NT2/D1 (cell line): ENCODE data around the gene ADGRD1.
"Not testable (repeated sequence)": the region's sequence is repeated elsewhere in the genome, so short reads cannot be mapped to it uniquely, and the experiment has no call there.

ENCODE experiments used
- DNase-seq: peaks from one replicate; pipeline ENCODE4 v3.0.0-alpha.2; 2011; ENCODE audit warnings: low read depth, low spot score
- H3K27me3 ChIP-seq: 2 replicates; pipeline ENCODE4 v1.6.0; 2011; ENCODE audit warnings: mild to moderate bottlenecking; ENCODE audit not compliant: insufficient read length, insufficient read depth
- H3K36me3 ChIP-seq: 2 replicates; pipeline ENCODE4 v1.6.1; 2011; ENCODE audit warnings: mild to moderate bottlenecking, low read length, mixed read lengths; ENCODE audit not compliant: insufficient read depth, insufficient read length
- H3K4me1 ChIP-seq: 2 replicates; pipeline ENCODE4 v1.5.1; 2011; ENCODE audit not compliant: insufficient read depth, insufficient read length
- H3K4me3 ChIP-seq: 2 replicates; pipeline ENCODE4 v1.5.1; 2011; ENCODE audit warnings: low read depth; ENCODE audit not compliant: insufficient read length
- H3K9ac ChIP-seq: 2 replicates; pipeline ENCODE4 v1.6.0; 2011; ENCODE audit warnings: low read depth; ENCODE audit not compliant: insufficient read length
- H3K9me3 ChIP-seq: 2 replicates; pipeline ENCODE4 v1.5.1; 2011; ENCODE audit warnings: mild to moderate bottlenecking, low read length; ENCODE audit not compliant: insufficient read depth
- SUZ12 ChIP-seq: IDR thresholded peaks from 2 replicates; pipeline ENCODE4 v1.6.1; 2011; ENCODE audit not compliant: insufficient read length, insufficient read depth; ENCODE audit errors: extremely low read depth
- YY1 ChIP-seq: IDR thresholded peaks from 2 replicates; pipeline ENCODE4 v1.6.1; 2011; ENCODE audit not compliant: insufficient read length, insufficient read depth
- ZNF274 ChIP-seq: IDR thresholded peaks from 2 replicates; pipeline ENCODE4 v1.6.1; 2011; ENCODE audit warnings: mild to moderate bottlenecking, low read depth, low read length

ADGRD1 gene

DNA sequence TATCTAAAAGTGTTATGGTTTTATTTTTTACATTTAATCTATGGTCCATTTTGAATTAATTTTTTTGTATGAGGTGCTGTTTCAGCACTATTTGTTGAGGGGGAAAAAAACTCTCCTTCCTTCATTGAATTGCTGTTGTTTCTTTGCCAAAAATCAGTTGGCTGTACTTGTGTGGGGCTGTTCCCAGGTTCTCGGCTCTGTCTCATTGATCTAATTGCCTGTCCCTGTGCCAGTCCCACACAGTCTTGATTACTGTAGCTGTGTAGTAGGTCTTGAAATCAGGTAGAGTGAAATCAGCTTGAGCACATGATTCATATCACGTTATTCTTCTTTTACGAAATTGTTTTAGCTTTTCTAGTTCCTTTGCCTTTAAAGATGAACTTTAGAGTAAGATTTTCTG lies 109.7 kb downstream of the ADGRD1 start:
- H3K4me1 ChIP-seq = no peaks in the 10 kb centered on the region
- no peaks in the 10 kb centered on the region for H3K27me3 ChIP-seq
- no peak overlapping the region for H3K9ac ChIP-seq
- no peaks in the 10 kb centered on the region for H3K9me3 ChIP-seq
- no peak for TF ChIP-seq YY1
- no peak for TF ChIP-seq SUZ12
- TF ChIP-seq ZNF274 = no peak
- no peak overlapping the region for H3K4me3 ChIP-seq
- H3K36me3 ChIP-seq = no peaks in the 10 kb centered on the region
- DNase-seq = no peak

DNA sequence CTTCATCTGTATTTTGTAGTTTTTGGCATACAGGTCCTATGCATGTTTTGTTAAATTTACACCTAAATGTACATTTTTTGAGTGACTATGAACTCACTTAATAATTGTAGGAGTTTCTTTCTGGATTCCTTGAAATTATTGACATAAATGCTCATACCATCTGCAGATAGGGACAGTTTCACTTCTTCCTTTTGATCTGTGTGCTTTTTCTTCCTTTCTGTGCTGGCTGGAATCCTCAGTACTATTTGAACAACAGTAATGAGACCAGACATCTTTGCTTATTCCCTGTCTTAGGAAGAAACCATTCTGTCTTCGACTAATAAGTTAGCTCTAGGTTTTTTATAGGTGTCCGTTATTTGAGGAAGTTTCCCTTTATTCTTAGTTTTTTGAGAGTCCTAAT lies 110.3 kb downstream of the ADGRD1 start:
- TF ChIP-seq ZNF274 (no peak), SUZ12 (no peak), YY1 (no peak)

DNA sequence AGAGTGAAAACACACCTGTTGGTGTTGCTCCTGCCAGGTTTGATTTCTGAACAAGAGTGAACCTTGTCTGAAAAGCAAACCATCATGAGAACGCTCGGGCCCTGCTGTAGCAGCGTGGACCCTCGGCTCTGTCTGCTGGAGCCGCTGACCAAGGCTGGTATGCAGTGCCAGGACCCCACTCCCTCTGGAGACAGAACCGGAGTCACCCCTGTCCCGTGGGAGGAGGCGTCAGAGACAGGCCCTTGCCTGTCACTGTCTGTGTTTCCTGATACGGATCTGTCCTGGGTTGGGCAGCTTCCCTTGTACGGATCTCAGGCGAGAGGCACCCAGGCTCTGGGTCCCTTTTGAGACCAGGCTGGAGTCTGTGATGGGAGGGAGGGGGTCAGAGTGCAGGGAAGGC lies 111.6 kb downstream of the ADGRD1 start:
- H3K9ac ChIP-seq = no peak overlapping the region
- H3K9me3 ChIP-seq = no peaks in the 10 kb centered on the region
- H3K4me1 ChIP-seq = no peaks in the 10 kb centered on the region
- no peak for DNase-seq
- H3K36me3 ChIP-seq = no peaks in the 10 kb centered on the region
- TF ChIP-seq YY1 = no peak
- no peak for TF ChIP-seq SUZ12
- no peak for TF ChIP-seq ZNF274
- H3K27me3 ChIP-seq = no peaks in the 10 kb centered on the region
- H3K4me3 ChIP-seq = no peak overlapping the region

More for the DNA sequence above, 110.3 kb downstream of the ADGRD1 start:
- H3K36me3 ChIP-seq = no peaks in the 10 kb centered on the region
- DNase-seq = no peak
- H3K4me3 ChIP-seq = no peak overlapping the region
- H3K27me3 ChIP-seq = no peaks in the 10 kb centered on the region
- no peaks in the 10 kb centered on the region for H3K4me1 ChIP-seq
- H3K9ac ChIP-seq = no peak overlapping the region
- H3K9me3 ChIP-seq = no peaks in the 10 kb centered on the region

DNA sequence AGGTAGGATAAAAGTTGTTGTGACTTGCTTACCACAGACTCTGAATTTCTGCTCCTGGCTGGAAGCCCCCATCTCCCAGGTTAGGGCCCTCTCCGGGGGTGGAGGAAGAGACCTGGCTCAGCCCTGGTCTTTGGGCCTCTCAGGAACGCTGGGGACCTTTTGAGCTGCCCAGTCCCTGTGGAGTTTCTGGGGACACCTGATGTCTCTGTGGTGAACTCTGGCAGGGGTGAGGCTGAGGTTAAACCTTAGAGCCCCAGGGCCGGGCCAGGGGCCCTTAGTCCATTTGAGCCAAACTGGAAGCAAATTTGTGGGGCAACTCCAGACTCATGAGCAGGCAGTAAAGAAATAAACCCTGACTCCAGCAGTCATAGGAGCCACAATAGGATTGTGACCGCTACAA lies 112.1 kb downstream of the ADGRD1 start:
- Histone ChIP-seq H3K9me3 (peaks cover 2% of the 10 kb centered on the region; the same call in 1 of the 2 replicates), H3K4me3 (no peak overlapping the region), H3K4me1 (no peaks in the 10 kb centered on the region), H3K36me3 (no peaks in the 10 kb centered on the region), H3K27me3 (no peaks in the 10 kb centered on the region), H3K9ac (no peak overlapping the region)
- TF ChIP-seq YY1 (no peak), ZNF274 (no peak), SUZ12 (no peak)
- DNase-seq = no peak

DNA sequence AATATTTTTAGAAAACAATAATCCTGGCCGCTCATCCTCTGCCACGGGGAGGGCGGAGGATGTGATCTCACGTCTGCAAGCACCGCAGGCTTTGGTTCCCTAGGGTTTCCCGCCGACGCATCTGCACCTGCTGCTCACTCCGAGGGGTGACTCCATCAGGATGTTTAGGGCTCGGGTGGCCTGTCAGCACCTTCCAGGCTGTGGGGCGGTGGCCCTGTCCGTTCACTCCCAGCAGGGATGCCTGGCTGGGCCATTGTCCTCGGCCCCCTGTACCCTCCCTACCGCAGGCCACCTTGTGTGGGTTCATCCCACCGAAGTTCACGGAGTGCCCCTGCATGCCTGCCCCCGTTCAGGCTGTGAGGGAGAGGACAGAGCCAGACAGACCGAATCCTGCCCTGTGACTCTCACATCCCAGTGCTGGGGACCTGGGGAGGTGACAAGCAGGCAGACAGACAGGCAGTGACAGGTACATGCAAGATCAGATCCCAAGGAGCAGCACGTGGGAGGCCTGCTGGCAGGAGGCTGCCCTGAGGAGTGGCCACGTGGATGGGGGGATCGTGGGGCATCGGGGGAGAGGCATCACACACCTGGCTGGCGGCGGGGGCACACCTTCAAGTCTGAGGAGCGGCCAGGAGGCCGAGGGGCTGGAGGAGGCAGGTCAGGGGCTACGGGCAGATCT lies 112.6 kb downstream of the ADGRD1 start:
- Histone ChIP-seq H3K4me3 (no peak overlapping the region), H3K36me3 (no peaks in the 10 kb centered on the region), H3K27me3 (no peaks in the 10 kb centered on the region), H3K9ac (no peak overlapping the region), H3K4me1 (no peaks in the 10 kb centered on the region), H3K9me3 (peaks cover 8% of the 10 kb centered on the region; the same call in 1 of the 2 replicates)
- no peak for DNase-seq
- TF ChIP-seq ZNF274 = no peak
- TF ChIP-seq YY1 = no peak
- TF ChIP-seq SUZ12 = no peak

DNA sequence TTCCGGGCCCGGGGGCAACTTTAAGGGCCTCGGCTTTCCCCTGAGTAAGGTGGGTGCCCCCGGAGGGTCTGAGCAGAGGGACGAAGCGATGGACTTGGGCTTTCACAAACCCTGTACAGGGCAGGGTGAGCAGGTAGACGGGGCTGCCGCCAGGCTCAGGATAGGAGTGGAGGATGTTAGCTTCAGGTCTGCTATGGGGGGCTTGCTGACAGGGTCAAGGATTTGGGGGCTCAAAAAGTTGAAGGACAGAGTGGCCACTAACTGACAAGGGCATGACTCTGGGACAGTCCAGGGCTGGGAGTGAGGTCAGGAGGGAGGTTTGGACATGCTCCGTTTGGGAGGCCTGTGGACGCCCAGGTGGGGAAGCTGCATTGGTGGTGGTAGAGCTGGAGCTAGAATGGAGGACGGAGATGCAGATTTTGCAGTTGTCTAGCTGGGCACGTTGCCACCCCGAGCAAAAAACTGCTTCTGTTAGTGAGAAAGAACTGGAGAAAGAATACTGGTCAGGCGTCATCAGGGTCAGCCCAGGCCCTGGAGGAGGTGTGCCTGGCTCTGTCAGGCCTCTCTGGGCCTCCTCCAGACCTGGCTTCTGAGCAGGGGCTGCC lies 113.3 kb downstream of the ADGRD1 start:
- H3K9ac ChIP-seq = no peak overlapping the region
- DNase-seq = no peak
- H3K4me3 ChIP-seq = no peak overlapping the region

DNA sequence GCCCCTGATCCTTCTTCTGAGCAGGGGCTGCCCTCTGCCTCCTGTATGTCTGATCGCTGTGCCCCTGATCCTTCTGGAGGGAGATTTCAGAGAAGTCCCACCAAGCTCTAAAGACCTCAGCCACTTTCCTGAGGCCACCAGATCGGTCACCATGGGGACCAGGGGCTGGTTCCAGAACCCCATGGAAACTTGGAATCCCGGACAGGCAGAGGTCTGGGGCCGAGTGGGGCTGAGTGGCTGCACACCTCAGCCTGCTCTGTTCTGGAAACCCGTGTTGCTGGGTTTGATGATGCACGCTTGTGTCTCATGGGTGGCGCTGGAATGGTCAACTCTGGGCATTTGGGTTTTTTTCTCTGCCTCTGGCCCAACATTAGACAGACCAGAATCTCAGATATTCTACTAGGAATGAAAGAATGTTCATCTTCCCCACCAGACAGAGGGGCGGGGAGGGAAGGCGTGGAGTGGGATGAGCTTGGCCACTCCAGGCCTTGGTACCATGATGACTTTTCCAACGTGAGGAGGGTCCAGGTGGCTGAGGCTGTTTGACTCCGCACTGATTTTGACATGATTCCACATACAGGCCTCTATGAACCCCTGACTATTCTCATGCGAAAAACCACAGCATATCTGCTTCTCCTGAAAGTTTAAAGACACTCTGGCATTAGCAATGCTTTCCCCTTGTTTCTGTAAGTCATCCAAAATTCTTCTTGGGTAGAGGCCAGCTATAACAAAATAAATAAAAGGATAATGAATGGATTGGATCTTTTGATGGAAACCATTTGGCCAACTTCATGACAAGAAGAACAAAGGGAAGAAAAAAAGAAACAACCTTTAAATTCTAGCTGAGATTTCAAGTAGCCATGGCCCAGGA lies 114.5 kb downstream of the ADGRD1 start:
- TF ChIP-seq YY1 (no peak), ZNF274 (no peak), SUZ12 (no peak)
- DNase-seq = no peak
- H3K4me3 ChIP-seq = no peak overlapping the region
- H3K27me3 ChIP-seq = no peaks in the 10 kb centered on the region
- peaks cover 18% of the 10 kb centered on the region; the same call in 1 of the 2 replicates for H3K9me3 ChIP-seq
- no peaks in the 10 kb centered on the region for H3K4me1 ChIP-seq
- H3K36me3 ChIP-seq = no peaks in the 10 kb centered on the region
- H3K9ac ChIP-seq = no peak overlapping the region

More for the DNA sequence above, 113.3 kb downstream of the ADGRD1 start:
- H3K36me3 ChIP-seq = no peaks in the 10 kb centered on the region
- H3K27me3 ChIP-seq = no peaks in the 10 kb centered on the region
- peaks cover 9% of the 10 kb centered on the region; the same call in 1 of the 2 replicates for H3K9me3 ChIP-seq
- TF ChIP-seq YY1 = no peak
- TF ChIP-seq ZNF274 = no peak
- no peak for TF ChIP-seq SUZ12
- H3K4me1 ChIP-seq = no peaks in the 10 kb centered on the region

DNA sequence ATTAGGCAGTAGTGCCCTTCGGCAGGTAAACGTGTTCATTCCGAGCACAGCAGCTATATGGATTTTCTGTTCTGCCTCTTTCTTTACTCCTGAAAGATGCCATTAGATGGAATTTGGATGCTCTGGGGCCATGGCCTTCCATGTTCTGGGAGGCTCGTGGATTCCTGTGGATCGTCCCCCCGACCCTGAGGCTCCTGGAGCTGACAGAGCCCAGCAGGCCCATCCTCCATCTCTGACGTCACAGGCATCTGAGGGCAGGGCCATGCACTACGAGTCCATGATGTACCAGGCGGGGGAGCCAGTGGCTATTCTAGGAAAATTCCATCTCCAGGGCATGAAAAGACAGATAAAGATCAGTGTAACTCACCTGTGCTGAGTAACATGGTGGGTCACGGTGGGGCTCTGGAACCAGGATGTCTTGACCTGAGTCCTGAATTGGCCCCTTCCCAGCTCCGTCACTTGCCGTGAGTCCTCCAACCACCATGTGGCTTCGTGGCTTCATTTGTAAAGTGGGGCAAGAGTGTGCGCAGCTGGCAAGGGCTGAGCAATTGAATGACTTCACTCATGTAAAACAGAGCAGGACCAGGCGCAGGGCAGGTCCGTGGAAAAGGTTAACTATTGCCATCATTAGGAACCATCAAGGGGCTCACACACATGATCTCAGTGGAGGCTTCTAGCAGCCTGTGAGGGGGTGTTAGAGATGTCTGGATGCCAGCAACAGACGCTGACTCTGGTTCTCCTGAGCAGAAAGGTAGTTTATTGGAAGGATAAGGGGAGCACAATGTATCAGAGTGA lies 115.4 kb downstream of the ADGRD1 start:
- not testable (repeated sequence) for H3K4me1 ChIP-seq, H3K36me3 ChIP-seq, DNase-seq, H3K27me3 ChIP-seq, H3K9ac ChIP-seq, H3K4me3 ChIP-seq
- peaks cover 20% of the 10 kb centered on the region; the same call in 1 of the 2 replicates for H3K9me3 ChIP-seq

DNA sequence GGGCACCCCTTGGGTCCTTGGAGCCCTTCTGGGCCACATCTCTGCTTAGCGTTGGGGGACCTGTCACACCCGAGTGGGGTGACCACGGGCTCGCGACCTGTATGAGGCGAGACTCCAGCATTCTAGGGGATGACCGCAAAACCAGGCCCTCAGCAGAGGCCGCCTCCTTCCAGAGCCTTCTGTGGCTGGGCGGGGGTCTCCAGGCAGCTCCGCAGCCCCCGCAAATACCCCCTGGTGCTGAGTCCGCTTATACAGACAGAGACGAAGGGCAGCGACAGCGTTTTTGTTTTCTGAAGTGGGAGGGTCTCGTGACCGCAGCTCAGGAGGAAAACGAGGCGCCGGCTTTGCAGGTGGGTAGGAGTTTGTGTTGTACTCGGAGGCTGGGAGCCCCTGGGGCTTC lies 116.4 kb downstream of the ADGRD1 start:
- peaks cover 20% of the 10 kb centered on the region; the same call in 1 of the 2 replicates for H3K9me3 ChIP-seq
- not testable (repeated sequence) for DNase-seq, H3K36me3 ChIP-seq, H3K4me1 ChIP-seq, H3K27me3 ChIP-seq, H3K9ac ChIP-seq, H3K4me3 ChIP-seq
